ENCODE results near the gene SGCA. TPM values are rescaled to one million over a fixed set of nuclear protein-coding genes. Genes with fewer than 3 reads are reported as not detected.

Gene SGCA
- total and polyA plus RNA-seq, 2 donors (not counting 3 experiments of a cell fraction or from before 2014, with no cell fraction given): not detected

- Histone ChIP-seq H3K4me3 (replicated peaks in 1 of 3; ENCODE audit: insufficient read depth in 1 of 3, low read depth in 1 of 3, low read length in 3 of 3) (no peak overlapping the region), H3K9me3 (replicated peaks; ENCODE audit: control insufficient read depth, insufficient read depth, low read length) (no peaks in the 10 kb centered on the region), H3K36me3 (ENCODE audit: control insufficient read depth in 2 of 2, extremely low read depth in 1 of 2, insufficient read depth in 2 of 2, low read length in 2 of 2) (no peaks in the 10 kb centered on the region), H3K4me2 (ENCODE audit: insufficient read depth, low read length) (no peak overlapping the region), H4K20me1 (replicated peaks; ENCODE audit: control insufficient read depth, extremely low read depth, insufficient read depth, low read length) (no peaks in the 10 kb centered on the region), H3K27me3 (ENCODE audit: control insufficient read depth in 2 of 2, insufficient read depth in 2 of 2, low read length in 2 of 2) (no peaks in the 10 kb centered on the region), H3K9me1 (replicated peaks; ENCODE audit: control insufficient read depth, extremely low read depth, insufficient read depth, low read length) (no peaks in the 10 kb centered on the region), H3K9ac (replicated peaks; ENCODE audit: extremely low read depth, insufficient read depth, low read length) (no peak overlapping the region), H3K4me1 (ENCODE audit: control insufficient read depth, extremely low read depth, insufficient read depth, low read length) (peaks cover 3% of the 10 kb centered on the region), H3K27ac (ENCODE audit: insufficient read depth, low read depth, low read length) (no peak overlapping the region), H2AFZ (ENCODE audit: low read depth, low read length) (no peak overlapping the region), H3K79me2 (ENCODE audit: control insufficient read depth, insufficient read depth, low read length) (no peaks in the 10 kb centered on the region)
- ChIA-PET POLR2A (no interaction called here), CTCF (interaction anchor here (0.6 to 1.3 kb wide), 2 partner anchors 9 to 14 kb away, joined by 3 read pairs; no protein-coding TSS in a partner anchor)
- FAIRE-seq: no peak
- no TSS peak for BruUV-seq (replicated peaks)
- dilution Hi-C loops (cut with MboI; ENCODE audit: extremely low pct_ligation_motif_present, low sequenced_read_pairs): no loop called here
- intact Hi-C loops (cut with micrococcal nuclease): no loop called here
- TF ChIP-seq POLR2A (IDR thresholded peaks at IDR 0.05; ENCODE audit: low read depth, low read length) (no peak), CTCF (IDR thresholded peaks at IDR 0.05; ENCODE audit: extremely low read depth in 1 of 2, insufficient read depth in 1 of 2, low read depth in 1 of 2, low read length in 2 of 2) (no peak)
- DNase-seq (ENCODE audit: low read depth, low spot score): no peak
These were observed 17.7 kb downstream of the SGCA start for GRCh38 chr17:50183421-50183994.

GRCh38 chr17:50184064-50184463 lies 18.3 kb downstream of the SGCA start:
- H3K9ac ChIP-seq (replicated peaks; ENCODE audit: extremely low read depth, insufficient read depth, low read length): no peak overlapping the region

More at GRCh38 chr17:50184064-50184463, 18.3 kb downstream of the SGCA start:
- Histone ChIP-seq H3K4me3 (replicated peaks in 1 of 3; ENCODE audit: insufficient read depth in 1 of 3, low read depth in 1 of 3, low read length in 3 of 3) (no peak overlapping the region), H3K36me3 (ENCODE audit: control insufficient read depth in 2 of 2, extremely low read depth in 1 of 2, insufficient read depth in 2 of 2, low read length in 2 of 2) (no peaks in the 10 kb centered on the region), H4K20me1 (replicated peaks; ENCODE audit: control insufficient read depth, extremely low read depth, insufficient read depth, low read length) (no peaks in the 10 kb centered on the region), H3K27ac (ENCODE audit: insufficient read depth, low read depth, low read length) (no peak overlapping the region), H3K79me2 (ENCODE audit: control insufficient read depth, insufficient read depth, low read length) (no peaks in the 10 kb centered on the region), H3K27me3 (ENCODE audit: control insufficient read depth in 2 of 2, insufficient read depth in 2 of 2, low read length in 2 of 2) (no peaks in the 10 kb centered on the region), H2AFZ (ENCODE audit: low read depth, low read length) (no peak overlapping the region), H3K9me3 (replicated peaks; ENCODE audit: control insufficient read depth, insufficient read depth, low read length) (no peaks in the 10 kb centered on the region), H3K4me2 (ENCODE audit: insufficient read depth, low read length) (no peak overlapping the region), H3K9me1 (replicated peaks; ENCODE audit: control insufficient read depth, extremely low read depth, insufficient read depth, low read length) (no peaks in the 10 kb centered on the region), H3K4me1 (ENCODE audit: control insufficient read depth, extremely low read depth, insufficient read depth, low read length) (no peaks in the 10 kb centered on the region)
- intact Hi-C loops (cut with micrococcal nuclease) (no loop called here), dilution Hi-C loops (cut with MboI; ENCODE audit: extremely low pct_ligation_motif_present, low sequenced_read_pairs) (no loop called here)
- ChIA-PET POLR2A (no interaction called here), CTCF (no interaction called here)
- TF ChIP-seq POLR2AphosphoS5 (IDR thresholded peaks at IDR 0.05; ENCODE audit: insufficient read depth, low read depth, low read length): no peak
- TF ChIP-seq MAX (IDR thresholded peaks at IDR 0.05; ENCODE audit: insufficient read depth, insufficient read length): no peak
- TF ChIP-seq CTCF (IDR thresholded peaks at IDR 0.05; ENCODE audit: extremely low read depth in 1 of 2, insufficient read depth in 1 of 2, low read depth in 1 of 2, low read length in 2 of 2): no peak
- no peak for TF ChIP-seq MYC (IDR thresholded peaks at IDR 0.05; ENCODE audit: low read depth, low read length)
- no peak for TF ChIP-seq JUN (IDR thresholded peaks at IDR 0.05; ENCODE audit: borderline replicate concordance, insufficient read depth, insufficient read length, low read depth)
- TF ChIP-seq FOS (IDR thresholded peaks at IDR 0.05; ENCODE audit: borderline replicate concordance, insufficient read depth, low read length): no peak
- no peak for TF ChIP-seq EZH2 (IDR thresholded peaks at IDR 0.05; ENCODE audit: borderline replicate concordance, low read depth, low read length, severe bottlenecking)
- TF ChIP-seq POLR2A (IDR thresholded peaks at IDR 0.05; ENCODE audit: low read depth, low read length): no peak
- no peak for TF ChIP-seq GATA2 (IDR thresholded peaks at IDR 0.05; ENCODE audit: insufficient read depth, insufficient read length, low read depth, low read length)
- BruUV-seq (replicated peaks): no TSS peak
- no peak for DNase-seq (ENCODE audit: low read depth, low spot score)
- FAIRE-seq: no peak

Measured in endothelial cell of umbilical vein (primary cell).